ENCODE results near the gene FRA10AC1.
A peak's percentile ranks its signal among the peaks of the same experiment; 100 is the strongest.

FRA10AC1 gene

GRCh38 chr10:93702210-93703001 is at the start of gene FRA10AC1:
Gene FRA10AC1 (minus strand): TSS chr10:93702592. CDS start chr10:93700106, 2,486 bp downstream.
- peak; percentile 46 for DNase-seq

GRCh38 chr10:93751832-93752231 is 49.4 kb upstream of the FRA10AC1 start:
- DNase-seq = no peak

DNA sequence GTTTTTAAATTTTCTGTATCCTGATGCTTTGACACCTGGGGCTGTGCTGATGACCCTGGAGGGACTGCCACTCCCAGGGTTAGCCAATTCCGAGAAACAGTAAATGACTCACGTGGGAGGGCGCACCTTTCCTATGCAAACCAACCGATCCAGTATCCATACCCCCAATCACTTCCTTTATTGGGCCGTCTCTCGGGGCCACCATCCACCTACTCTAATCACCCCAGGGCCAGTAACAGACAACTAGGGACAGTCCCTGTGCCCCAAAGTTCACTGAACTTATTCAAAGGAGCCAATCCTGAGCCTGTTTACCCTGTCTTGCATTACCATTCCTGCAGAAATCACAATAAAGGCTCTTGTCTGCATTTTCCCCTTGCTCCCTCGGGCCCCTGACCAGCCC is 48.7 kb upstream of the FRA10AC1 start:
- no peak for DNase-seq

DNA sequence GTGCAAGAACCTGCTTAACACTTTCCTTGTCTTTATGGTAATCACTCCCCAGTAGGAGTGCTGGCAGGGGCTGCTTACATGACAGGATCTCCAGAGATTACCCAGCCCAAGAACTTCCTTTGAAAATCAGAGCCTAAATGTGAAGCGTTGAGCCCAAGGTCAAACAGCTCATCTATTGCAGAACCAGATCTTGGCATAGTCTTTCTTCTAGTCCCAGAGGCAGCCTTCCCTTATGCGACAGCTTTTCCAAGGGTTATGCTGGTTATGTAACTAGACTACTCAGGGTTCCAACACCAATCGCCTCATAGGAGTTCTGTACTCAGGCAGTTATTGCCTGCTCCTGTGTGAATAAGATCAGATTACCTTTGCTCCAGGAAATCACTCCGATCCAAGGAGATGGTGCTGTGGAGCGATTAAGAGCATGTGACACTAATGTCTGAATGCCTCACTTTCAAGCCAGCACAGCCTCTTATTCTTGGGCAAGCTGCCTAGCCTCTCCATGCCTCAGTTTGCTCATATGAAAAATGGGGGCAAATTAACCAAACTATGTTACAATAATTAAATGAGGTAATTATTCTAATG is 46.9 kb upstream of the FRA10AC1 start:
- no peak for DNase-seq

DNA sequence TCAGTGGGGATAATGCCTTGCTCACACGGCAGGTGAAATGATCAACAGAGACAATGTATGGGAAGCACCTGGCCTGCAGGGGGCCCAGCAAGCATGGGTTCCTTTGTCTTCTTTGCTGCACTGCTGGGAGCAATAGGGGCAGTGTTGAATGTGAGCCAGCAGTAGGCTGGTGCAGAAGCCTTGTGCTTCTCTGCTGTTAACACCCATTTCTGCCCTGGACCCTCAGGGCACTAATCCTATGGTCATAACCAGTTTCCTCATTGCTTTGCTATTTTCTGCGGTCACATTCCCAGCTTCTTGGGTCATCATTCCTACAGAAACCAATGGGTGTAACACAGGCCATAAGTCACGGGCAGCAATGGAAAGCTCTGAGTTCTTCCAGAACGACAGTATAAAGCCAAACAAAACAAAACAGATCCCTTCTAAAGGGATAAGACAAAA is 44.5 kb upstream of the FRA10AC1 start:
- DNase-seq = no peak

- DNase-seq = no peak
Measured at GRCh38 chr10:93745408-93746065, 43.1 kb upstream of the FRA10AC1 start.

DNA sequence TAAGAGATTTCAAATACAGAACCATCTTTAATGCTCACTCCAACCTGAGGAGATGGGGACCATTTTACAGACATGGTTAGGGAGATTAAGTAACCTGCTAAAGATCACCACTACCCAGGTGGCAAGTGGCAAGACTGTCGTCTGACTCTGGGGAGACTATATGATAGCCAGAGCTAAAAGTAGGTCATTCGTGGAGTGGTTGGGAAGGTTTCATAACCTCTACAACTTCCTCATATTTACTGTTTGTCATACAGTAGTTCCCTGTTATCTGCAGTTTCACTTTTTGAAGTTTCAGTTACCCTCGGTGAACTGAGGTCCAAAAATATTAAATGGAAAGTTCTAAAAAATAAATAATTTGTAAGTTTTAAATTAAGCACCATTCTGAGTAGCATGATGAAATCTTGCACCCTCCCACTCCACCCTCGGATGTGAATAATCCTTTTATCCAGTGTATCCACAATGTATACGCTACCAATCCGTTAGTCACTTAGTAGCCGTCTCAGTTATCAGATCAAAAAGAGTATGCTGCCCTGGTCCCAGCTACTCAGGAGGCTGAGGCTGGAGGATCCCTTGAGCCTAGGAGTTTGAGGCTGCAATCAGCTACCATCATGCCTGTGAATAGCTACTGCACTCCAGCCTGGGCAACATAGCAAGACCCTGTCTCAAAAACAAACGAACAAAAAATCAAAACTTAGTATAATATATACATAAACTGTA is 40.4 kb upstream of the FRA10AC1 start:
- DNase-seq = no peak

- no peak for DNase-seq
Measured at GRCh38 chr10:93741367-93741766, 39.0 kb upstream of the FRA10AC1 start.

DNA sequence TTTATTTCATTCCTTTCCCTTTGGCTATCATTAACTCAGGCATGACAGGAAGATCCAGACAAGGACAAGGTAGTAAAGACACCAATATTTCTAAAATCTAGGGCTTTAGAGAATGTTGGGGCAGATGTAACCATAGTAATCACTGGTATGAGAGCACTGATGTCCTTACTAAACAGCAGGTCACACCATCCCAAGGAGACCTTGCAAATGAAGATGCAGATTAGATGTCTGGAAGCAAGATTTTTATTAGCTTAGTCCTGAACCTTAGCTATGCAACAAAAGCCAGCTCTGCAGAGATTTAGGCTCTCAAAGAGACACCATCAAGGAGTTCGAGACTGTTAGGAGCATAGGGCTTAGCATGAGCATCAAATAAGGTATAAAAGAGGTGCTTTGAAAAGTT is 23.6 kb upstream of the FRA10AC1 start:
- DNase-seq = no peak

- DNase-seq = no peak
Measured at GRCh38 chr10:93723153-93723552, 20.8 kb upstream of the FRA10AC1 start.

DNA sequence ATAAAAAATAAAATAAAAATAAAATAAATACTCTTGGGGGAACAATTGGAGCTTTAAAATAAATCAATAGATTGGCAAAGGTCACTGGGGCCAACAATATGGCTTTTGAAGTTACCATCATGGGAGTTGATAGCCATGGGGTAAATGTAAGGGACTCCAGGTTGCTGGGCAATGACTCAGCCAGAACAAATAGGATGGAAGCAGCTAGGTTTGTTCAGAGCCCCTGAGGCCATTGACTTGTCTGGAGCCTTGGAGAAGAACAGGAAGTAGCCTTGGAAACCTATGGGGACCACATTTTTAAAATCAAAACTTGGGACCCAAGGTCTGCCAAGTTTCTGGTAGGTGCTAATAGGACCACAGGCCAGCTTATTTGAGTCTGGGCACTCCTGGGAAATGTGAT is 20.2 kb upstream of the FRA10AC1 start:
- DNase-seq = no peak

DNA sequence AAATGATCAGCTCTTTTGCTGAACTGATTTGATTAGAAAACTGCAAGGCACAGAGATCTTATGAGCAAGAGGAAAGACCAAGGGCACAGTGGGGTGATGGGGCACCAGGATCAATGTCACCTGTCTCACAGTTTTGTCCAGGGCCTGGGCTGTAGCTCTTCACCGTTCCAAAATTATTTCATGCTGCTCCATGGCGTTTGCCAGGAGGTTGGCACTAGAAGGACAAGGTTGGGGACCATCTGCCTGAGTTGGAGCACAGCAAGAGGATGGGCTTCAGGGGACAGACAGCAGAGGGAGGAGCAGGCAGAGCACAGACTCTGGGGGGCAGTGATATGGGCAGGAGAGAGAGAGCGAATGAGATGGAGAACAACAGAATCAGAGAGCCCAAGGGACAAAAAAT is 17.5 kb upstream of the FRA10AC1 start:
- DNase-seq = no peak

DNA sequence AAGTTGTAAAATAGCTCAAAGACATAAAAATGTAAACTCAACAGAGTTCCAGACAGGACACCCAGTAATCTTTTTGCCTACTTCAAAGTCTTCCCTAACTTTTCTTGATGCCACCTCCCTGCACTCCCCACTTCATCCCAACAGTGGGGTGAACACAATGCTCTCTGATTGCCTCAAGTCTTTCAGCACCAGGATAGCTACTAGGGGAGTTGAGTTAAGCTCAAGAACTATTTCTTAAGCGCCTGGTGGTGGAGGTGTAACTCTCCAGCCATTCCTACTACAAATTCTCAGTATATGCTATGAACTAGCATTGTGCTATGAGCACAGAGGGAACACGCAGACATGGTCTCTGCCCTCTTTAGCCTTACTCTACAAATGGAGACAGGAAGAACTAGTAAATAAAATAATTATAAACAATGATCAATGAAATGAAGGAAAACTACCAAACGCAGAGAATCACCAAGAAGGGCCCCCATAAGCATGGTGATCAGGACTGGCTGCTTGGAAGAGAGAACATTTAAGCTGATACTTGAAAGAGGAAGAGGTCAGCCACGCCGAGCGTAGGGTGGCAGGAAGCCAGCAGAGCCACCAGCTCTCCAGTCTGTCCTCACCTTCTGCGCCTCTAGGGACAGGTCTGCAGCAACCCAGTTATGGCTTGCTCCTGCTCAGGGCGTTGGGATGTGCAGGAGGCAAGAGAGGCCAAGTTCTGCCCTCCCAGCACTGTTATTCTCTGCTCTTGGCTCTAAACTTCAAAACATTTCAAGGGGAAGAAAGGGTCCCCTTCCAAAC is 16.7 kb upstream of the FRA10AC1 start:
- DNase-seq = no peak

GRCh38 chr10:93716766-93717165 is 14.4 kb upstream of the FRA10AC1 start:
- no peak for DNase-seq

GRCh38 chr10:93715345-93715744 is 13.0 kb upstream of the FRA10AC1 start:
- no peak for DNase-seq

DNA sequence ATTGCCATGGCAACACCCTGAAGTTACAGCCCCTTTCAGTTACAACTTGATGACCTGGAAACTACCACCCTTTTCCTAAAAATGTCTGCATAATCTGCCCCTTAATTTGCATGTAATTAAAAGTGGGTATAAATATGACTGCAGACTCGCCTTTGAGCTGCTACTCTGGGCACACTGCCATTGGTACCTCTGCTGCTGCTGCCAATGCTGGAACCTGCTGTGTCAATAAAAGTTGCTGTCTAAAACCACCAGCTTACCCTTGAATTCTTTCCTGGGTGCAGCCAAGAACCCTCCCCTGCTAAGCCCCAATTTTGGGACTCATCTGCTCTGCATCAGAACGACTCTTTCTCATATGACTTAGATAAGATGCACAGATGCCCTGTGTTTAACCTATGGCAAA is 10.2 kb upstream of the FRA10AC1 start:
- DNase-seq = no peak

GRCh38 chr10:93711891-93712290 is 9.5 kb upstream of the FRA10AC1 start:
- no peak for DNase-seq

DNA sequence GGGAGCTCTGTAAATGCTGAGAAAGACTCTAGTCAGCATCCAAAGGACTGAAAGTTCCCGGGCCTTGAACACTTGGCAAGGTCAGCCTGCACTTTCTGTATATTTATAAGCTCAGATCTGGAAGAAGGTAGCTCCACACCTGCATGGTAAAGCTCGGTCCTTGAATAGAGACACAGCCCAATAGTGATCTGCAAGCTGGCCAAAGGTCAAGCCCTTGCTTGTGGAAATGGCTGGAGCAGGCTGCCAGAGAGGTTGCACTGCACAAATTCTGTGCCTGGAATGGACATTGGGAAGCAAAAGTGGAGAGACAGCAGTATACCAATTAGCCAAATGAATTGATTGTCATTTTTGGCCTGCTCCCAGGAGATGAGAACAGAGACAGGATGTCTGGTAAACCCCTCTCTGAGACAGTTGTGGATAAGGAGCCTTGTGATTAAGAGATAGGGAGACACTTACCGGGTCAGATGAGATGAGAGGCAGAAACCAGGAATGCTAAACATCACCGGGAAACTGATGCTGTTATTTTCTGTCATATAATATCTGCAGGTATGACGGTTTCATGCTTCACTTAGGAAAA is 8.0 kb upstream of the FRA10AC1 start:
- no peak for DNase-seq

GRCh38 chr10:93707623-93708022 is 5.2 kb upstream of the FRA10AC1 start:
- DNase-seq = no peak

DNA sequence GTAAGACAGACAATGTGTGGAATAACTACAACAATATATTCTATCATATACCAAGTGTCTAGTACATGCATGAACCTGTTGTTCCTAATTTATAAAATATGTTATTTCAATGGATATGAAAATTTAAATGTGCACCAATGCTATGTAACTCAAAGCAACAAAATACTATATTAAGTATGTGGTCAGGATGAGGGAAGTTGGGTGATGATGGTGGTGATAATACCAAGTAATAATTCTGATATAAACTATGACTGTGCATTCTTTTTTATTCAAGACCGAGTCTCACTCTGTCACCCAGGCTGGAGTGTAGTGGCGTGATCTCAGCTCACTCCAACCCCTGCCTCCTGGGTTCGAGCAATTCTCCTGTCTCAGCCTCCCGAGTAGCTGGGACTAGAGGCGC is 2.1 kb upstream of the FRA10AC1 start:
- no peak for DNase-seq

- no peak for DNase-seq
Measured at GRCh38 chr10:93703841-93704240, 1.4 kb upstream of the FRA10AC1 start.

GRCh38 chr10:93703066-93703465 is 674 bp upstream of the FRA10AC1 start:
- DNase-seq = no peak

Measured in NCI-H524 treated with DMSO at 0.1 percent for 48 hours (cell line).